GM06990 (cell line): ENCODE data around the gene SLC2A13.
"Not testable (repeated sequence)": the region's sequence is repeated elsewhere in the genome, so short reads cannot be mapped to it uniquely, and the experiment has no call there.

Experiments
- DNase-seq: peaks from one replicate; pipeline ENCODE4 v3.0.0-alpha.2; 2011; ENCODE audit not compliant: insufficient read length; ENCODE audit errors: extremely low read depth
- H3K27me3 ChIP-seq: replicated peaks from 2 replicates; pipeline ENCODE4 v1.6.0; 2011; ENCODE audit warnings: low read length; ENCODE audit not compliant: control insufficient read depth, insufficient read depth
- H3K36me3 ChIP-seq: 2 replicates; pipeline ENCODE4 v1.5.1; 2011; ENCODE audit warnings: low read length; ENCODE audit not compliant: control insufficient read depth, insufficient read depth
- H3K4me3 ChIP-seq: replicated peaks from 2 replicates; pipeline ENCODE4 v1.5.1; 2011; ENCODE audit warnings: low read depth, mild to moderate bottlenecking, control low read depth, low read length
- TF ChIP-seq, protein P1 (sequence below): IDR thresholded peaks from 2 replicates; pipeline ENCODE4 v1.5.1; 2011; ENCODE audit warnings: low read length, control low read depth, mild to moderate bottlenecking, inconsistent platforms; ENCODE audit not compliant: insufficient read depth, poor library complexity, severe bottlenecking

Gene SLC2A13

GRCh38 chr12:39853003-39853402 is 252.9 kb downstream of the SLC2A13 start:
- Histone ChIP-seq H3K4me3 (no peak overlapping the region), H3K27me3 (no peaks in the 10 kb centered on the region), H3K36me3 (no peaks in the 10 kb centered on the region)
- no peak for DNase-seq
- TF ChIP-seq, protein P1, sequence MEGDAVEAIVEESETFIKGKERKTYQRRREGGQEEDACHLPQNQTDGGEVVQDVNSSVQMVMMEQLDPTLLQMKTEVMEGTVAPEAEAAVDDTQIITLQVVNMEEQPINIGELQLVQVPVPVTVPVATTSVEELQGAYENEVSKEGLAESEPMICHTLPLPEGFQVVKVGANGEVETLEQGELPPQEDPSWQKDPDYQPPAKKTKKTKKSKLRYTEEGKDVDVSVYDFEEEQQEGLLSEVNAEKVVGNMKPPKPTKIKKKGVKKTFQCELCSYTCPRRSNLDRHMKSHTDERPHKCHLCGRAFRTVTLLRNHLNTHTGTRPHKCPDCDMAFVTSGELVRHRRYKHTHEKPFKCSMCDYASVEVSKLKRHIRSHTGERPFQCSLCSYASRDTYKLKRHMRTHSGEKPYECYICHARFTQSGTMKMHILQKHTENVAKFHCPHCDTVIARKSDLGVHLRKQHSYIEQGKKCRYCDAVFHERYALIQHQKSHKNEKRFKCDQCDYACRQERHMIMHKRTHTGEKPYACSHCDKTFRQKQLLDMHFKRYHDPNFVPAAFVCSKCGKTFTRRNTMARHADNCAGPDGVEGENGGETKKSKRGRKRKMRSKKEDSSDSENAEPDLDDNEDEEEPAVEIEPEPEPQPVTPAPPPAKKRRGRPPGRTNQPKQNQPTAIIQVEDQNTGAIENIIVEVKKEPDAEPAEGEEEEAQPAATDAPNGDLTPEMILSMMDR, result no peak

- Histone ChIP-seq H3K4me3 (no peak overlapping the region), H3K27me3 (no peaks in the 10 kb centered on the region), H3K36me3 (no peaks in the 10 kb centered on the region)
- TF ChIP-seq, protein P1, result no peak
- DNase-seq, result no peak
Measured at GRCh38 chr12:39852346-39852745, 253.5 kb downstream of the SLC2A13 start.

GRCh38 chr12:39848218-39848617 is 257.7 kb downstream of the SLC2A13 start:
- H3K36me3 ChIP-seq, H3K27me3 ChIP-seq, DNase-seq, H3K4me3 ChIP-seq: not testable (repeated sequence)

DNA sequence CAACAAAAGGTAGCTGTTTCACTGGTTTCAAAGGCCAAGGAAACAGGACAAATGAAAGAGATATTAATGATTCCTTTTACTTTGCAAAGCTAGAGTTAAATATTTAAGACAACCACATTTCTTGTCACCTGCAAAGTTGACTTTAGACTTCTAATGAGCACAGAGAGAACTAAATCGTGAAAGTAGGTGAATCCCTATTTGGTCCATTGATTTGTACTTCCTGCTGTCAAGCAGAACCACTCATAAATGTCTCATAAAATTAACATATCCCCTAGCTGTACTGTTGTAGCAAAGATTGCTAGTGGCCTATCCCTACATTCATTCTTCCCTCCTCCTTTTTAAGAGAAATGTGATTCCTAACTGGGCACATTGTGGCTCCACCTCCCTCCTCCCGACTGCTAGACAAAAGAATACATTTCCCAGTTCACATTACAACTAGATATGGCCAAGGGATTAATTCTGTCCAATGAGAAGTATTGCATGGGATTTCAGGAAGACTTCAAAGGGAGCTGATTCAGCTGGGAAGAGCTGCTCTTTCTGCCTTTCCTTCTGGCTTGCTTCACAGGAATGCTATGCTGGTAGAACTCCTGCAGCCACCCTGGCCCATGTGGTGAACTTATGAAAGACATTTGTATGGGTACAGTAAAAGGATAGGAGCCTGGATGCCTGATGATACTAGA is 258.8 kb downstream of the SLC2A13 start:
- TF ChIP-seq, protein P1, result no peak
- H3K4me3 ChIP-seq, result no peak overlapping the region
- H3K27me3 ChIP-seq, result no peaks in the 10 kb centered on the region
- no peaks in the 10 kb centered on the region for H3K36me3 ChIP-seq
- DNase-seq, result no peak

GRCh38 chr12:39846304-39846703 is 259.6 kb downstream of the SLC2A13 start:
- Histone ChIP-seq H3K36me3 (no peaks in the 10 kb centered on the region), H3K27me3 (no peaks in the 10 kb centered on the region), H3K4me3 (no peak overlapping the region)
- TF ChIP-seq, protein P1, result no peak
- no peak for DNase-seq

GRCh38 chr12:39840422-39840821 is 265.5 kb downstream of the SLC2A13 start:
- Histone ChIP-seq H3K27me3 (no peaks in the 10 kb centered on the region), H3K36me3 (no peaks in the 10 kb centered on the region), H3K4me3 (no peak overlapping the region)
- no peak for DNase-seq
- TF ChIP-seq, protein P1, result no peak
